SK-N-SH treated with all-trans-retinoic acid at 6 μM for 48 hours (cell line): Measurements from ENCODE around the gene PSMA2.

ENCODE experiments used
- BACH2 ChIP-seq: fragments of 250-450 bp; sonication (Bioruptor Pico); IDR thresholded peaks from 2 replicates; pipeline ENCODE4 v1.9.0; 2021; ENCODE audit warnings: mild to moderate bottlenecking, borderline replicate concordance
- GLIS3 ChIP-seq: fragments of 250-450 bp; sonication (Bioruptor Pico); IDR thresholded peaks from 2 replicates; pipeline ENCODE4 v1.5.0; 2020; ENCODE audit warnings: mild to moderate bottlenecking, moderate library complexity
- RARB ChIP-seq: fragments of 250-450 bp; sonication (Bioruptor Pico); IDR thresholded peaks from 2 replicates; pipeline ENCODE4 v1.8.0; 2021; ENCODE audit warnings: mild to moderate bottlenecking, moderate library complexity
- SNAI2 ChIP-seq: fragments of 250-450 bp; sonication (Bioruptor Pico); IDR thresholded peaks from 2 replicates; pipeline ENCODE4 v1.5.0; 2020; ENCODE audit warnings: mild to moderate bottlenecking, moderate library complexity
- ZFP3 ChIP-seq: fragments of 250-450 bp; sonication (Bioruptor Pico); IDR thresholded peaks from 2 replicates; pipeline ENCODE4 v1.5.0; 2020; ENCODE audit warnings: mild to moderate bottlenecking, moderate library complexity
- ZFP30 ChIP-seq: fragments of 450-650 bp; formaldehyde crosslinking; IDR thresholded peaks from 2 replicates; pipeline ENCODE4 v1.5.0; 2022; ENCODE audit warnings: mild to moderate bottlenecking, moderate library complexity
- TF ChIP-seq, protein P1 (sequence below): fragments of 250-450 bp; sonication (Bioruptor Pico); IDR thresholded peaks from 2 replicates; pipeline ENCODE4 v1.5.1; 2020; ENCODE audit warnings: low read depth, mild to moderate bottlenecking, moderate library complexity

DNA sequence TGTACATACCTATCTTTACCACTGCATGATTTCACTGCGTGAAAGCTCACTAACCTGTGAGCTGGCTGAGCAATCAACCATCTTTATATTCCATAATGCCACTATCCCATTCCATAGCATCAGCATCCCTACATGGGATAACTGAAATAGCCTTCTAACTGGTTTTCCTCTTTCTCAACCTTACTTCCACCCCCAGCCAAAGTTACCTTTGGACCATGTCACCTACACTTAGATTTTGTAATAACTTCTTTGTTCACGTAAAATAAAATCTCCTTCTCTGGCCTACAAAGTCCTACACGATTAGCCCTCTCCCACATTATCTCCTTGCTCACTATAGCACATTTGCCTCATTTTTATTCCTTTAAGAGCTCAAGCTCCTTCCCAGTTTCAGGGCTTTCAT is 2.5 kb downstream of the PSMA2 start:
- TF ChIP-seq BACH2 (CRISPR knock-in tag) (no peak), SNAI2 (no peak), ZFP3 (CRISPR knock-in tag) (no peak), GLIS3 (CRISPR knock-in tag) (no peak), ZFP30 (CRISPR knock-in tag) (no peak), RARB (CRISPR knock-in tag) (no peak)
- TF ChIP-seq, protein P1, sequence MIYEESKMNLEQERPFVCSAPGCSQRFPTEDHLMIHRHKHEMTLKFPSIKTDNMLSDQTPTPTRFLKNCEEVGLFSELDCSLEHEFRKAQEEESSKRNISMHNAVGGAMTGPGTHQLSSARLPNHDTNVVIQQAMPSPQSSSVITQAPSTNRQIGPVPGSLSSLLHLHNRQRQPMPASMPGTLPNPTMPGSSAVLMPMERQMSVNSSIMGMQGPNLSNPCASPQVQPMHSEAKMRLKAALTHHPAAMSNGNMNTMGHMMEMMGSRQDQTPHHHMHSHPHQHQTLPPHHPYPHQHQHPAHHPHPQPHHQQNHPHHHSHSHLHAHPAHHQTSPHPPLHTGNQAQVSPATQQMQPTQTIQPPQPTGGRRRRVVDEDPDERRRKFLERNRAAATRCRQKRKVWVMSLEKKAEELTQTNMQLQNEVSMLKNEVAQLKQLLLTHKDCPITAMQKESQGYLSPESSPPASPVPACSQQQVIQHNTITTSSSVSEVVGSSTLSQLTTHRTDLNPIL (CRISPR knock-in tag) = no peak
